Measurements from ENCODE around the gene IER5. TPM values are rescaled to one million over a fixed set of nuclear protein-coding genes. Genes with fewer than 3 reads are reported as not detected.
"Not testable (repeated sequence)": the region's sequence is repeated elsewhere in the genome, so short reads cannot be mapped to it uniquely, and the experiment has no call there.

IER5 gene
- 41.9 and 45.0 TPM in 2 replicates for total RNA-seq (2014; rRNA removed; shearing (Covaris generic))

GRCh38 chr1:181088079-181089016, at the start of gene IER5:
Gene IER5, plus strand, starts transcription at chr1:181088700. Its CDS starts 203 bp downstream, at chr1:181088903.
- peak; percentile 99 for DNase-seq (ENCODE audit: low spot score)

DNA sequence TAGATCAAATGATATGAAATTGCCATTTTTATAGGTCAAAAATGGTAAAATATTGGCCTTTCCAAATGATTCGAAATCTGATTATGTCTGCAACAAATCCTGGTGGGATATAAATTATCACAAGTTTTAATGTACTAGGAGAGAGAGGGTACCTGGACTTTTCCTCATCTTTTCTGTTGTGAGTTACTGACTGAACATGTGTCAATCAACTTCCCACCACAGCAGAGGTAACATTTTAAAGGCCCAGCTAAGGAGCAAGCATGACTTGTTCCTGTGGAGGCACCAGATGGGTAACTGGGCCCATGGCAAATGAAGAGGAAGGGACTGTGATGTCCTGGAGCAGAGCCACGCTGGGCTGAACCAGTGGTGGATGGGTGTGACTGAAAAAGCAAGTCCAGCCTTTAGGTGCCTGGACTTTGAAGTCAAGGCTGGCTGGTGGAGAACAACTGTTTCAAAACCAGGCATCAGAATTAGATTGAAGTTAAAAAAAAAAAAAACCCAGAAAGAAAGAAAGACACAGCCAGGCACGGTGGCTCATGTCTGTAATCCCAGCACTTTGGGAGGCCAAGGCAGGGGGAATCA, 48.1 kb upstream of the IER5 start:
- no peak for DNase-seq (ENCODE audit: low spot score)

DNA sequence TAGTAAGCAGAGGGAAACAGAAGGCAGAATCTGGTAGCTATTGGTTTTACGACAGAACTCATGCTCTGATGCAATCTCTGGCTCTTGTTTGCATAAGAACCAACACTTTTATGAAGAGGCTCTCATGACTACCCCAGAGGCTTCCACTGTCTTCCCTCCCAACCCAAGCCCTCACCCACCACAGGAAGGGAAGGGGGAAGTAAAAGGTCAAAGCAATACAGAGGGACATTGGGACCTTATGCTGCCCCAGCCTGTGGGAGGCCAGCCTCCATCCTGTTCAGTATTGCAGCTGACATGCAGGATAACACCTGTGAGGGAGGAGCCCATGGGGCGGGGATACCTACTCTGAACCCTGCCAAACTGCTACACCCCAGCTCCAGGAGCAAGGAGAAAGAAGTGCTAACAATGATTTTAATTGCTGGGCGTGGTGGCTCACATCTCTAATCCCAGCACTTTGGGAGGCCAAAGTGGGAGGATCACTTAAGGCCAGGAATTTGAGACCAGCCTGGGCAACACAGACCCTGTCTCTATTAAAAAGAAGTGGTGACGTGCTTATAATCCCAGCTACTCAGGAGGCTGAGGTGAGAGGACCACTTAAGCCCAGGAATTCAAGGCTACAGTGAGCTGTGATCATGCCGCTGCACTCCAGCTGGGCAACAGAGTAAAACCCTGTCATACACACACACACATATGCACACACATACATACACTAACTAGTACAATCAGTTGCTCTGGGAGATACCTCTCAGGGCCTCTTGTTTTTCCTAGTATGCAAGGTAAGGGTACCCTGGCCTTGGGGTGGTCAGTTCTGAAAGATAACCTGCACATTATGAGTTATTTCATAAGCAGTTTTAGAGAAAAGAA, 45.2 kb upstream of the IER5 start:
- DNase-seq (ENCODE audit: low spot score) = no peak

DNA sequence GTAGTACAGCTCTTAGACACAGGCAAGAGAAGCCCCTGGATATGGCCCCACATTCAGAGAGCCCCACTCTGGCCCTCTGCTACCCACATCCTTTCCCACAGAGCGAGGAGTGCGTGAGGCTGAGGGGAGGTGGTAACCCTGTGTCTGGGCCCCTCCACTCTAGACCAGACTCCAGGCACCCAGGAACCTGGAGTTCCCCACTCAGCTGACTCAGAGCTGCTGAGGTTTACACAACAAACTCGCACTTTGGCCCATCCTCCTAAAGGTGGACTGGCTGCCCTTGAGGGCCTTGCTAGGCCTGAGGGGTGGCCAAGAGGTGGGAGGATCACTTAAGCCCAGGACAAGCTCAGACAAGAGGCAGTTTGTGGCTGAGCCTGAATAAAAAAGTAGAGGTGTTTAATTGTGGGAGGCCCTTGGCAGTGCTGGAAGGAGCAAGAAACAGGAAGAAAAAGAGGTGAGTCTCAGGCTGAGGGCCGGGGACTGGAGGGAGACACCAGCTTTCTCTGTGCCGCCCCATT, 44.0 kb upstream of the IER5 start:
- DNase-seq (ENCODE audit: low spot score) = peak; percentile 36

GRCh38 chr1:181045946-181046345, 42.6 kb upstream of the IER5 start:
- not testable (repeated sequence) for DNase-seq (ENCODE audit: low spot score)

GRCh38 chr1:181049378-181049777, 39.1 kb upstream of the IER5 start:
- no peak for DNase-seq (ENCODE audit: low spot score)

- DNase-seq (ENCODE audit: low spot score) = no peak
Observed at GRCh38 chr1:181050922-181051321, 37.6 kb upstream of the IER5 start.

GRCh38 chr1:181056560-181056959, 31.9 kb upstream of the IER5 start:
- no peak for DNase-seq (ENCODE audit: low spot score)

GRCh38 chr1:181057079-181057478, 31.4 kb upstream of the IER5 start:
- no peak for DNase-seq (ENCODE audit: low spot score)

DNA sequence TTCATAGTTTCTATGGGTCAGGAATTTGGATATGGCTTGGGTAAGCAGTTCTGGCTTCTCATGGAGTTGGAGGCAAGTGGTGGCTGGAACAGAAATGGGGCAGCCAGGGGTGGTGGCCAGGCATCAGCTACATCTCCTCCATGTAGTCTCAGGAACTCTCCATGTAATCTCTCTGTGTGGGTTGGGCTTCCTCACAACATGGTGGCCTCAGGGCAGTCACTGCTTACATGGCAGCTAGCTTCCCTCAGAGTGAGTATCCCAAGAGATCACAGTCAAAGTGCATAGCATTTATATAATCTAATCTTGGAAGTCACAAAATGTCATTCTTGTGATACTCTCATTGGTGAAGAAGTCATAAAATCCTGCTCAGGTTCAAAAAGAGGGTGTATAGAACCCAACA, 29.1 kb upstream of the IER5 start:
- no peak for DNase-seq (ENCODE audit: low spot score)

DNA sequence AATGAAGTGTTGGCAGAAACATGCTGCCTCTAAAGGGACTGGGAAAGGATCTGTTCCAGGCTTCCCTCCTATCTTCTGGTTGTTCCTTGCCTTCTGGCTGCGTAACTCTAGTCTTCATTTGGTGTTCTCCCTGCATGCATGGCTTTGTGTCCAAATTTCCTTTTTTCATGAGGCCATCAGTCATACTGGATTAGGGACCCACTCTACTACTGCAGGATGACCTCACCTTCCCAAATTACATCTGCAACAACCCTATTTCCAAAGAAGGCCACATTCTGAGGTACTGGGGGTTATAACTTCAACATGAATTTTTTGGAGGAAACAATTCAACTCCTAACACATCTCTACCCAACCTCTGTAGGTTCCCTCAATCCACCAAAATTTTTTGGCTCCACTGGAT, 28.4 kb upstream of the IER5 start:
- no peak for DNase-seq (ENCODE audit: low spot score)

DNA sequence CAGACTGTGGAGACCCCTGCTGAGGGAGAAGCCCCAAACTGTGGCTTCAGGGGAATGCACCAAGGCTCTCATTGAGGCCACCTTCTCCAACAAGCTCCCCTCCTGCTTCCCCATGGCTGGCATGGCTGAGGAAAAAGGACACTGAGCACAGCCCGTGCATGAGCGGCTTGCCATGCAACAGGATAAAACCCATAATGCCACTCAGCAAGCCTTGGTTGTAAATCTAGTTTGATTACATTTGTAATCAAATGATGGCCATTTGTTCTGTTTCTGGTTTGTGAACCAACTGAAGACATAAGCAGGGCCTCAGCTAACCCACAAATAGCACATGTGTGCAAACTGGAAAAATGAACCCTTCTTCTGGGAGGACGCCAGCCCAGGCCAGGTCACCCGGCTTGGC, 27.6 kb upstream of the IER5 start:
- DNase-seq (ENCODE audit: low spot score) = not testable (repeated sequence)

DNA sequence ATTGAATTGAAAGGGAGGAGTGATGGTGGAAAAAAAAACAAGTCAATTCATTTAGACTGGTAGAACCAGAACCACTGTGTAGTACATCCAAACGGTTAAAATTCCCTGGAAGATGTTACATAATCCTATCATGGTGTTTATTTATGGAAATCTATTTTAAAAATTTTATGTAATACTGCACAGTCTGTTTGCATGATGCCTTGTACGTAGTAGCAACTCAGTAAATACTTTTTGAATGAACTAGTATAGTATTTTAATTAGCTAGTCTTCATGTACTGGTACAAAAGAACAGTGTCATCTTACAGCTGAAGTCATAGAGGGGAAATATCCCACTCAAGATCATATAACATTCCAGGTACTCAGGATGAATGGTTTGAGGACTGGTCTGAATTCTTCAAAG, 27.0 kb upstream of the IER5 start:
- no peak for DNase-seq (ENCODE audit: low spot score)

GRCh38 chr1:181061891-181062835, 26.3 kb upstream of the IER5 start:
- no peak for DNase-seq (ENCODE audit: low spot score)

DNA sequence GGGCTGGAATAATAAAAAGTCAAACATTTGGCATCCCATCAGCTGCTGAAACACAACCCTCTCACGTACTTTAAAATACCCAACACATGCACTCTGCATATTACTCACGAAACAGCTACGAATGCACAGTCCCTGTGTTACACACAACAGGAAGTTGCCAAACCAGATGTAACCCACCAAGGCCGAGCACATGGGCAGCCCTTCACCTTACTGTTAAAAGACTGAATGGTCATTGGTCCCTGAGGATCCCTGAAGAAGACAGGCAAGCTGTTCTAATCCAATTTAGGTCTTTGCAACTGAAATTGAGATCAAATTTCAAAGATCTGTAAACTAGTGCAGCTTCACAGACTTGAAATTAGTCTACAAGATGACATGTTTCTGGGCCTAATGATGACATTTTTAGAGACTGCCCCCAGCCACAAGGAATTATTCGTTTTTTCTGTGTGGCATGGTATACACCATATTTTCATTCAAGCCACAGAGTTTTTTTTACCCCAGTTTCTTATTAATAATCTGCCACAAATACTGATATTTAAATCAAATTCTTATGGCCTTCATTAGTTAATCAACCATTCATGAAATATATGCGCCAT, 25.6 kb upstream of the IER5 start:
- DNase-seq (ENCODE audit: low spot score) = no peak

DNA sequence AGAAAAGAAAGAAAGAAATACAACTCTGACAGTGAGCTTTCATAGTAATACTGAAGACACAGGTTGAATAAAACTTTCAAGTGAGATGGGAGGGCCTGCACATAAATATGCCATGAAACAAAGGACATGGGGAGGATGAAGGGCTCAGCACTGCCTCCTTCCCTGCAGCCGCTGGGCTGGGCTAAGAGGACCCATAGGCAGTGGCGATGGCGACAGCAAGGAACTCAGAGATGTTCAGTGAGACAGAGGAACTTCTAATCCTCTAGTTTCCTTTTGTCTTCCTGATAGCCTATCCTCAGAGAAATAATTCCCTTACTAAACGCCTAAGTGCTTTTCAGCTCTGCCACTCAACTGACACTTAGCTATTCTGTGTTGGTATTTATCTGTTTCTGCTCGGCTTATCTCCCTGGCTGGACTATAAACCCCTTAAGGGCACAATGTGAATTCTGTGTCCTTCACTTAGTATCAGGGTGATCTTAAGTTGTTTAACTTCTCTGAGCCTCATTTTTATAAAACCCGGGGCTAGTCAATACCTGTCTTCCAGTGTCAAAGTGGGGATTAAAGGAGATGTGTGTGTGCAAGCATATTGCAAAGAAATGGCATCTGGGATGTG, 24.4 kb upstream of the IER5 start:
- no peak for DNase-seq (ENCODE audit: low spot score)

- DNase-seq (ENCODE audit: low spot score) = no peak
Observed at GRCh38 chr1:181064702-181065101, 23.8 kb upstream of the IER5 start.

DNA sequence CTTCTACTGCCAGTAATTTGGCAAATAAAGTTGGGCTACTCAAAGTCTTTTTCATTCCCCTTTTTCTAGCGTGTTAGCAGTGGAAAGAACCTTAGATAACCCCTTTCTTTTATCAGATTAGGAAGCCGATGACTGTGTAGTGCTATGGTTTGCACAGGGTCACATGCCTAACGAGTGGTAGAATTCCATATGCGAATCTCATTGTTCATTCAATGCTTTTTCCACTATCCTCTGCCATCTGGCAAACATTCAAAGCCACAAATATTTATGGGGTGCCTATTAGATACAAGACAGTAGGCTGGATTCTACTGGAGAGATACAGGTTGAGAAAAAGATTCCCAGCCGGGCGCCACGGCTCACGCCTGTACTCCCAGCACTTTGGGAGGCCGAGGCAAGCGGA, 14.9 kb upstream of the IER5 start:
- peak; percentile 100 for DNase-seq (ENCODE audit: low spot score)

DNA sequence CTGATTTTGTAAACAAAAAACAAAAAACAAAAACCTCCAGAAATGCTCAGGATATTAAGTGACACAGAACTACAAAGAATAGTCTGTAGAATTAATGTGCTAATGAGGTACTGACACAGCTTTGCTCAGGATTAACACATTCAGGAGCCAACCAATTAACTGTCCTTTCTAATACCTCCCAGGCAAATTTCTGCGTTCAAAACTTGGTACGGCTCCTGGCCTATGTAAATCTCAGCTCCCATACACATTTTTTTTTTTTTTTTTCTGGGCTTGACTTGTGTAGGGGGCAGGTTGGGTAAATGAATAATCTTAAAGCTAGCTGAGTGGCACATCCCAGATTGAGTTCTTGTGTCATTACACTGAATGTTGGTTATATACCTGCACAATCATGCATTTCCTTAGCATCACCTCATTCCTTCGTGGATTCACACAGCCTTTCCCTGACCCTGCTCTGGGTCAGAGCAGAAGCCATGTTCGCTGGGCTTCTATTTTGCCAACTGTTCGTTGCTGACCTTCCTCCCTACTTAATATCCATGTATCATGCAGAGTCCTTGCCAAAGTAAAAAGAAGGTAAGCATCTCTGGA, 12.6 kb upstream of the IER5 start:
- no peak for DNase-seq (ENCODE audit: low spot score)

DNA sequence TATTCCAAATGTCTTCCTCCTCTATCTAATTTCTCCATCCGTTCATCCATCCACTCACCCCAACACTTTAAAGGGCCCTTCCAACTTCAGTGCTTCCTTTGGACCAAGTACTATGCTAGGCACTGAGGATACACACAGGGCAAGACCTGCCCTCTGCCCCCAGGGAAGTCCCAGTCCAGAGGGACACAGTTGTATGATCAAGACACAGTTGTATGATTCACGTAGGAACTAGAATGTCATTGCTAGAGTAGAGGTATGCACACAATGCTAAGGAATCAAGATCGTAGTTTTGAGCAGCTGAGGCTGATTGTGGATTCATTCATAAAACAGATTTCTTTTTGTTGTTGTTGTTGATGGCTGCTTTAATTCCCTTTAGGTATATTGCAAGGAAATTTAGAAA, 11.6 kb upstream of the IER5 start:
- no peak for DNase-seq (ENCODE audit: low spot score)
